Lower lobe of right lung (tissue), 2 donors: ENCODE results near the gene MTX3. TPM values are rescaled to one million over a fixed set of nuclear protein-coding genes. Genes with fewer than 3 reads are reported as not detected.

Experiments used
- ATAC-seq, 2 donors: fragments of 200-7000 bp; cut with Tn5 transposase; one replicate each; pipeline ENCODE4 v1.9.1; 2020 to 2022; ENCODE audit warnings: mild to moderate bottlenecking in 2 of 2, moderate library complexity in 2 of 2
- DNase-seq: peaks from one replicate; pipeline ENCODE4 v3.0.0-alpha.2; 2020
- H3K27ac ChIP-seq: fragments of 200-600 bp; one replicate; pipeline ENCODE4 v1.8.0; 2022
- H3K27me3 ChIP-seq: fragments of 200-600 bp; one replicate; pipeline ENCODE4 v1.8.0; 2022; ENCODE audit warnings: low read depth
- H3K36me3 ChIP-seq: fragments of 200-600 bp; one replicate; pipeline ENCODE4 v1.8.0; 2022; ENCODE audit warnings: mild to moderate bottlenecking
- H3K4me1 ChIP-seq: fragments of 200-600 bp; one replicate; pipeline ENCODE4 v1.8.0; 2022
- H3K4me3 ChIP-seq: fragments of 200-600 bp; one replicate; pipeline ENCODE4 v1.8.0; 2022; ENCODE audit warnings: mild to moderate bottlenecking
- H3K9me3 ChIP-seq: fragments of 200-600 bp; one replicate; pipeline ENCODE4 v1.8.0; 2022
- intact Hi-C: fragments of 100-400 bp; cut with DNase I; formaldehyde crosslinking; loops from one replicate; pipeline ENCODE4 v1.11.0; 2022
- total RNA-seq: library from RNA; stranded (reverse); fragmentation: NEBNext Ultra II Directional; extraction: Animal tissue kit (Norgen Biotek cat#: 25700); gene quantifications from one replicate; pipeline ENCODE4 v1.2.1, GENCODE V29; 2021
- TF ChIP-seq, protein P1 (sequence below): fragments of 200-600 bp; IDR thresholded peaks from one replicate; pipeline ENCODE4 v1.8.0; 2022; ENCODE audit warnings: antibody characterized with exemption, mild to moderate bottlenecking
- donor health status: DM: no; HTN: yes; CAD: no; lungs with severe emphysema.

The MTX3 gene
- total RNA-seq, 1 donor from 2014 or later, result 13.5 TPM

DNA sequence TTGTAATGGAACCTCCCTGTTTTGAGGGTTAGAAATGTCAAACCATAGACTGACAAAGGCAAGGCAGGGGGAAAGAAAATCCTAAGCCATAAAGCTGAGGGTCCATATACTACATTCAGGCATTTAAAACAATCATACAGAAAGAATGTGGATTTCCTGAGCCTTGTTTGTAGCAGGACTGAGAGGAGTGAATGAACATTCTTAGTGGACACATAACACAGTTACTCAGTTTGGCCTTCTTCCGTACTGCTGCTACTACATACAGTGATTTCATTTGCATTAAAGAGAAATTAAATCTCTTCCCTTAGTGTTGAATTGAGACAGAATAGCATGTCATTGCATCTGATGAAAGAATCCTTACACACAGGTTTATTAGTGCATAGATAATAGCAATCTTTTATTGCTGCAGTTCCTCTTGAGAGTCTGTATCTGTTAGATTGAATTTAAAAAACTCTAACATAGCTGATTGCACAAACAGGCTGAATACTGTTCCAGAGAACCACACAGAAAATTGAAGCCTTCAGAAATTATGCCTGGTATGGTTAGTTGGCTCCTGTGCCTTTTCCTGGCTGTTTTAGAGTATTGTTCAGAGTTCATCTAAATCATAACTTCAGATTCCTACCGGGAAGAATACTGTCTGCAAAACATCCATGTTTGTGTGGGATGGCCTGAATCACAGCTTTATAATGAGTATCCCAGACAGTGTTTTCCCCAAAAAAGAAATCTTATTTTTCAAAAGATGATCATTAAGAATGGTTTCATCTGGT, 2.0 kb upstream of the MTX3 start:
- Histone ChIP-seq H3K4me3 (no peak overlapping the region), H3K9me3 (no peaks in the 10 kb centered on the region), H3K27ac (no peak overlapping the region), H3K4me1 (peaks cover 17% of the 10 kb centered on the region), H3K27me3 (no peaks in the 10 kb centered on the region), H3K36me3 (peaks cover 12% of the 10 kb centered on the region)
- intact Hi-C loops, result no loop called here
- TF ChIP-seq, protein P1, sequence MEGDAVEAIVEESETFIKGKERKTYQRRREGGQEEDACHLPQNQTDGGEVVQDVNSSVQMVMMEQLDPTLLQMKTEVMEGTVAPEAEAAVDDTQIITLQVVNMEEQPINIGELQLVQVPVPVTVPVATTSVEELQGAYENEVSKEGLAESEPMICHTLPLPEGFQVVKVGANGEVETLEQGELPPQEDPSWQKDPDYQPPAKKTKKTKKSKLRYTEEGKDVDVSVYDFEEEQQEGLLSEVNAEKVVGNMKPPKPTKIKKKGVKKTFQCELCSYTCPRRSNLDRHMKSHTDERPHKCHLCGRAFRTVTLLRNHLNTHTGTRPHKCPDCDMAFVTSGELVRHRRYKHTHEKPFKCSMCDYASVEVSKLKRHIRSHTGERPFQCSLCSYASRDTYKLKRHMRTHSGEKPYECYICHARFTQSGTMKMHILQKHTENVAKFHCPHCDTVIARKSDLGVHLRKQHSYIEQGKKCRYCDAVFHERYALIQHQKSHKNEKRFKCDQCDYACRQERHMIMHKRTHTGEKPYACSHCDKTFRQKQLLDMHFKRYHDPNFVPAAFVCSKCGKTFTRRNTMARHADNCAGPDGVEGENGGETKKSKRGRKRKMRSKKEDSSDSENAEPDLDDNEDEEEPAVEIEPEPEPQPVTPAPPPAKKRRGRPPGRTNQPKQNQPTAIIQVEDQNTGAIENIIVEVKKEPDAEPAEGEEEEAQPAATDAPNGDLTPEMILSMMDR, result no peak
- DNase-seq, result no peak
- no peak for ATAC-seq

GRCh38 chr5:79990205-79990597, 861 bp downstream of the MTX3 start:
- H3K36me3 ChIP-seq, result peaks cover 41% of the 10 kb centered on the region
- DNase-seq (no peak), ATAC-seq (no peak)
- H3K27ac ChIP-seq, result no peak overlapping the region
- TF ChIP-seq, protein P1, result no peak
- H3K27me3 ChIP-seq, result no peaks in the 10 kb centered on the region
- intact Hi-C loops, result no loop called here
- peak overlapping the region; percentile 92 for H3K4me3 ChIP-seq
- H3K4me1 ChIP-seq, result peaks cover 17% of the 10 kb centered on the region
- H3K9me3 ChIP-seq, result no peaks in the 10 kb centered on the region

DNA sequence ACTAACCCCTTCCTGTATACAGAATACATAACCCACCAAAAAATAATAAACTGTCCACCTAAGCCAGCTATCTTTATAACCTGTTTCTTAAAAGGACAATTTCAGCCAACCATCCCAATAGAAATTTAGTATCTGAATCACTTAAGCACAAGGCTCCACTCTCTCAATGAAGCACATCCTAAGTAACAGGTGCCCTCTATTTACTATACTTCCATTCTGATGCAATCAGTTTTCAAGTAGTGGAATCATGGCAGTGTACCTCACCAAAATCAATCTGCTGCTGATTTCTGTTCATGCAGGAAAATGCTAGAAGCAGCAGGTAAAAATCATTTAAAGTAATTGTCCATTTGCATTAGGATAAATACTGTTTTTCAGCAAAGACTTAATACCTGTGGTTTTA, 4.8 kb downstream of the MTX3 start:
- no peak for ATAC-seq
- Histone ChIP-seq H3K4me1 (peaks cover 9% of the 10 kb centered on the region), H3K4me3 (no peak overlapping the region), H3K36me3 (peaks cover 79% of the 10 kb centered on the region), H3K27me3 (no peaks in the 10 kb centered on the region), H3K27ac (no peak overlapping the region), H3K9me3 (no peaks in the 10 kb centered on the region)
- intact Hi-C loops, result no loop called here
- TF ChIP-seq, protein P1, result no peak
- no peak for DNase-seq

DNA sequence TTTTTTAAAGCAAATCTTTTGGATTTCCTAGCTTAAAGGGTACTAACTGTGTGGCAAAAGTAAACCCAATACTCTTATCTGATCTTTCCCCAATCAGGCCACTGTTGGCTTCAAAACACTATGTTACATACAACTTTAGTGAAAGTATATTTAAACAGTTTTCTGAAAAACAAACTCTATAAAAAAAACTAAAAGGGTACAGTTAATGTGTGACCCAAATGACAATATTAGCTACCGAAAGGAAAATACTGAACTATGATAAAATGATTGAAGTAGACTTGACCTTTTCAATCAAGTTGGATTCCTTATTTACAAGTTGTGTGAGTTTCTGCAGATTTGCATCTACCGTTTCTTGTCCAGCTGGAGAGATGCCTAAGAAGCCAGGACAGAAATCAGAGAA, 5.8 kb downstream of the MTX3 start:
- no peak for DNase-seq
- Histone ChIP-seq H3K27ac (no peak overlapping the region), H3K27me3 (no peaks in the 10 kb centered on the region), H3K9me3 (no peaks in the 10 kb centered on the region), H3K4me1 (peaks cover 8% of the 10 kb centered on the region), H3K4me3 (no peak overlapping the region), H3K36me3 (peaks cover 89% of the 10 kb centered on the region)
- TF ChIP-seq, protein P1, result no peak
- intact Hi-C loops, result no loop called here
- no peak for ATAC-seq

GRCh38 chr5:79984363-79984762, 6.7 kb downstream of the MTX3 start:
- no peak overlapping the region for H3K27ac ChIP-seq
- H3K4me1 ChIP-seq, result no peaks in the 10 kb centered on the region
- H3K36me3 ChIP-seq, result peaks cover 98% of the 10 kb centered on the region
- ATAC-seq, result no peak
- H3K4me3 ChIP-seq, result no peak overlapping the region
- DNase-seq, result no peak
- H3K9me3 ChIP-seq, result no peaks in the 10 kb centered on the region
- intact Hi-C loops, result no loop called here
- H3K27me3 ChIP-seq, result no peaks in the 10 kb centered on the region
- TF ChIP-seq, protein P1, result no peak
